ENCODE results near the gene MPO.

Gene MPO

GRCh38 chr17:58227733-58228132 lies 53.0 kb downstream of the MPO start:
- peaks cover 14% of the 10 kb centered on the region for H3K27me3 Mint-ChIP-seq

DNA sequence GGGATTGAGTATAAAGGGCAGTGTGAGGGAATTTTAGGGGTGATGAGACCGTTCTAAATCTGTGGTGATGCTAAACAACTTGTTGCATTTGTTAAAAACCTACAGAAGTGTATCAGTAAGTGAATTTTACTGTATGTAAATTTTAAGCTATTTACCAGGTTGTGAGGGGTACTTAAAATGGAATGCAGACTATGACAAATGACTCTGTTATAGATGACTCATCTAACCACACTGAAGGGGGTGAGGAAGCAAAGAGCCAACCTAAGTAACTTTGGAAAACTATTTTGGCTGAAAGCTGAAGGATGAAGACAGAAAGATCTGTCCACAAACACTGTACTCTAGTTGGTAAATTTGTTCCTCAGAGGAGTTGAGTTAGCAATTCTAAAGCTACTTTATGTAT lies 56.4 kb downstream of the MPO start:
- DNase-seq = no peak
- Mint-ChIP-seq H3K4me1 (peaks cover 23% of the 10 kb centered on the region), H3K9me3 (no peaks in the 10 kb centered on the region), H3K4me3 (no peak overlapping the region), H3K27me3 (peaks cover 14% of the 10 kb centered on the region), H3K27ac (peak overlapping the region in 1 of 2 donors; percentile 59)
- peak; percentile 74 for ATAC-seq

More at GRCh38 chr17:58227733-58228132, 53.0 kb downstream of the MPO start:
- peaks cover 19% of the 10 kb centered on the region for H3K4me1 Mint-ChIP-seq
- H3K9me3 Mint-ChIP-seq = no peaks in the 10 kb centered on the region
- ATAC-seq (no peak), DNase-seq (no peak)
- no peak overlapping the region for H3K4me3 Mint-ChIP-seq
- no peak overlapping the region for H3K27ac Mint-ChIP-seq
